ENCODE data around the gene ANKMY2. TPM values are rescaled to one million over a fixed set of nuclear protein-coding genes. Genes with fewer than 3 reads are reported as not detected.

Gene ANKMY2
- total RNA-seq, 1 donor from 2014 or later, result 10.9 TPM

DNA sequence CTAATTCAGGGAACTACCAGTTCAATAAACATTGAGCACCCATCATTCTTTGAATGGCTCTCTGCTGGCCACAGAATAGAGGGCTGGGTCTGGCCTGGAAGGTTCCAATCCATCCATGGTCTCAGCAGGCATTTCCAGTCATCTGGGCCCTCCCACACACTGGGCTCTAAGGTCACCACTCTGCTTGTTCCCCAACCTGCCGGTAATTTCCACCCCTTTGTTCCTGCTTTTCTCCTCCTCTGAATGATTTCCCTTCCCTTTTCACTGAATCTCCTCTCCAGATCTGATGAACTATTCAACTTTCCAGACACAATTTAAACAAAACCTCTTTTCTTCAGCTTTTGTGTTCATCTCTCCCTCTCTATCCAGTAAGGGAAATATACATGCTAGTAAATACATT, 3.0 kb upstream of the ANKMY2 start:
- Histone ChIP-seq H3K4me3 (ENCODE audit: low read depth, low read length) (no peak overlapping the region), H3K27me3 (ENCODE audit: control insufficient read depth, insufficient read depth, low read length) (no peaks in the 10 kb centered on the region), H3K36me3 (ENCODE audit: control insufficient read depth, insufficient read depth, low read length) (no peaks in the 10 kb centered on the region)
- TF ChIP-seq, protein P1, sequence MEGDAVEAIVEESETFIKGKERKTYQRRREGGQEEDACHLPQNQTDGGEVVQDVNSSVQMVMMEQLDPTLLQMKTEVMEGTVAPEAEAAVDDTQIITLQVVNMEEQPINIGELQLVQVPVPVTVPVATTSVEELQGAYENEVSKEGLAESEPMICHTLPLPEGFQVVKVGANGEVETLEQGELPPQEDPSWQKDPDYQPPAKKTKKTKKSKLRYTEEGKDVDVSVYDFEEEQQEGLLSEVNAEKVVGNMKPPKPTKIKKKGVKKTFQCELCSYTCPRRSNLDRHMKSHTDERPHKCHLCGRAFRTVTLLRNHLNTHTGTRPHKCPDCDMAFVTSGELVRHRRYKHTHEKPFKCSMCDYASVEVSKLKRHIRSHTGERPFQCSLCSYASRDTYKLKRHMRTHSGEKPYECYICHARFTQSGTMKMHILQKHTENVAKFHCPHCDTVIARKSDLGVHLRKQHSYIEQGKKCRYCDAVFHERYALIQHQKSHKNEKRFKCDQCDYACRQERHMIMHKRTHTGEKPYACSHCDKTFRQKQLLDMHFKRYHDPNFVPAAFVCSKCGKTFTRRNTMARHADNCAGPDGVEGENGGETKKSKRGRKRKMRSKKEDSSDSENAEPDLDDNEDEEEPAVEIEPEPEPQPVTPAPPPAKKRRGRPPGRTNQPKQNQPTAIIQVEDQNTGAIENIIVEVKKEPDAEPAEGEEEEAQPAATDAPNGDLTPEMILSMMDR (IDR thresholded peaks at IDR 0.05; ENCODE audit: insufficient read depth, low read length, poor library complexity, severe bottlenecking), result no peak
- DNase-seq (ENCODE audit: low read depth), result no peak

DNA sequence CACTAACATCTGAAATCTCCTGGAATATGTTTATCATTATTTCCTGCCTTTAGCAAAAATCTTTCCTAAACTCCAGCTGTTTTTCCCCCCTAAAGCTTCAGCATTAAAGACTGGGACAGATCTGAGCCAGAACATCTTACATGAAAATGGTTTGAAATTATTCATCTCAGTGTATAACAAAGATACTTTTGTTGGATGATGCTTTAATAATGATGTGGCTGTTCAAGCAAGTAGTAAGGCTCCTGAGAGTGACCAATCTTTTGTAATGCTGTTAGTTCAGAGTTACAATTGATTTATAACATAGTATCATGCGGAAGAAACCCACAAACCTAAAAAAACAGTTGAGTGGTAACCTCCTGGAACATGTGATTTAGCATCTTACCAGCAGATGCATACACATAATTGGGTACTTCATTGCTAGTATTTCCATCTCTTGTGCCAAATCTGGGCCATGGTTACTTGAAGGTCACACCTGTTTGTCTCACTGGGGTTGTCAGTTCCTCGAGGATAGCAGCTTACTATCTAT, 1.9 kb upstream of the ANKMY2 start:
- no peaks in the 10 kb centered on the region for H3K27me3 ChIP-seq (ENCODE audit: control insufficient read depth, insufficient read depth, low read length)
- H3K4me3 ChIP-seq (ENCODE audit: low read depth, low read length), result peak overlapping the region; percentile 84
- TF ChIP-seq, protein P1 (IDR thresholded peaks at IDR 0.05; ENCODE audit: insufficient read depth, low read length, poor library complexity, severe bottlenecking), result no peak
- DNase-seq (ENCODE audit: low read depth), result no peak
- no peaks in the 10 kb centered on the region for H3K36me3 ChIP-seq (ENCODE audit: control insufficient read depth, insufficient read depth, low read length)

DNA sequence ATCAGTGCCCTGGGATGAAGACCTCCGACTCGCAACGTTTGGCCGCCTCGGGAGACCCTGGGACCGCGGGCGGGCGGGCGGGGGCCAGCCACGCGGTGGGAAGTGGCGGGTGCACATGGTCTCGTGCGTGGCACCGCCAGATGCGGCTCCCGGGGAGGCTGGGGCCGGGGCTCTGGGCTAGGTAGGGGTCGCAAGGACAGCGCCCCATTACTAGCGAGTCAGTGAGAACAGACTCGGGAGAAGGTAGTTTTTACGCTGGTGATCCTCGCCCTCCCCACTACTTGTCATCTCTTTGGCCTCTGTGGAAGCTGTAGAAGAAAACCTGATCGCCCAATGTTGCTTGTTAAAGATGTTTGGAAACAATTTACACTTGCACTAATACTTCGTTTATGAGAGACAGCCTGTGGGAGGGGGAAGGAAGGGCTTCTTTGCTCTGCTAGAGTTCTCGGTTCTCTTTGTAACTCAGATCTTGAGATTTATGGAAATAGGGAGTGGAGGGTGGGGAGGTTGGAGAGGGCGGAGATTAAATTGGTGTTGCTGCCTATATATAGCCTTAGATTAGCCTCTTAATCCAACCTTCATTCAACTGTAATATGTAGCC, 1.0 kb upstream of the ANKMY2 start:
- Histone ChIP-seq H3K27me3 (ENCODE audit: control insufficient read depth, insufficient read depth, low read length) (no peaks in the 10 kb centered on the region), H3K4me3 (ENCODE audit: low read depth, low read length) (peak overlapping the region; percentile 84), H3K36me3 (ENCODE audit: control insufficient read depth, insufficient read depth, low read length) (no peaks in the 10 kb centered on the region)
- TF ChIP-seq, protein P1 (IDR thresholded peaks at IDR 0.05; ENCODE audit: insufficient read depth, low read length, poor library complexity, severe bottlenecking), result no peak
- no peak for DNase-seq (ENCODE audit: low read depth)

DNA sequence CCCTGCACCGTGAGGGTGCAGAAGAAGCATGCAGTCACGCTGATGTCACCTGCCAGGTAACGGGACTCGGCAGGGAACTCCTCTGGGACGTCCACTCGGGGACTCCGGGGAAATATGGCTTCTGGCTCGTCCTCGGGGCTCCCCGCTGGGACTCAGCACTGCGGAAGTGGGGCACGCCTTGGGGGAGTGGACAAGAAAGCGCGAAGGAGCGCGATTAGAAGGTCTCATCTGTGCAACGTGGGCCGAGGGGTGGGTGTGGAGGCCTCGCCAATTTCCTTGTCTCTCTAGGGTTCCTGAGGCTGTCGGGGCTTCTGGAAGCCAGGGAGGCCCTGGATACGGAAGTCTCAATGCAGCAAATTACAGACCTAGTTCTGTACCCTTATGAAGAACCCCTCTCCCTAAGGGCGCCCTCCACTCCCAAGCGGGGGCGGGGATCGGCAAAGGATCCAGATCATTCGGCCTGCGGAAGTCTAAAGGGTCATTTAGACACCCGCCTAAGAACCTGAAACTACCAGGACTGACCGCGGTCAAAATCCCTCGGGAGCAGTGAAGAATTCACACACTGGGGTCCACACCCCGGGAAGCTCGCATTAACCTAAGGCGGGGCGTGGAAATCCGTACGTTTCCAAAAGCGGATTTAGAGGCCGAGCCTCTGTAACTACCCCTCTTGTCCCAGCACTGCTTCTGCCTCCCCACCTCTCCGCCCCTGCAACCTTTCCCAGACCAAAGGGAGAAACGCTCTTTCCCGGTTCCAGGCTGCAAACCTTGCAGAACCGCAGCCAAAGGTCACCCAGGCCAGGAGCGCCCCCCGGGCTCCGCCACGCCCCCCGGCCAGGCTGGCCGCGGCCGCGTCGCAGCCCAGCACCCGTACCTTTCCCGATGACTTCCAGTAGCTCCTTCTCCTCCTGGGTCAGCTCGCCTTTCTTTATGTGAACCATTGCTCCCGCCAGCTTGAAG, 640 bp downstream of the ANKMY2 start:
- Histone ChIP-seq H3K27me3 (ENCODE audit: control insufficient read depth, insufficient read depth, low read length) (no peaks in the 10 kb centered on the region), H3K4me3 (ENCODE audit: low read depth, low read length) (peak overlapping the region; percentile 80), H3K36me3 (ENCODE audit: control insufficient read depth, insufficient read depth, low read length) (no peaks in the 10 kb centered on the region)
- TF ChIP-seq, protein P1 (IDR thresholded peaks at IDR 0.05; ENCODE audit: insufficient read depth, low read length, poor library complexity, severe bottlenecking), result no peak
- DNase-seq (ENCODE audit: low read depth), result no peak

DNA sequence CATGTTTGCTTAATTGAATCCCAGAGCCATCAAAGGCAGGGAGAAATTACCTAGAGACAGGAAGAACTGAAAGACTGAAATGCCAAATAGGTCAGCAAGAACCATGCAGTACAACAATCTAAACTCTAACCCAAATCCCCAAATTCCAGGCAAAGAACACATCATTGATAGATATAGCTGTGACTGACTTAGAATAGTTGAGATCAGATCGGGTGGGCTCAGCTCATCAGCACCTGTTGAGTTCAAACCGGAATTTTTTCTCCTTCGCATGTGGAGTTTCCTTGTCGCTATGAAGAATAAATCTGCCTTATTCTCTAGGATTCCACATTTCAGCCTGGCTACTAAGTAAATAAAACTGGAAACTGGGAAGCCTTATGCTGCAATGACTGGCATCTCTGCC, 1.4 kb downstream of the ANKMY2 start:
- Histone ChIP-seq H3K27me3 (ENCODE audit: control insufficient read depth, insufficient read depth, low read length) (no peaks in the 10 kb centered on the region), H3K36me3 (ENCODE audit: control insufficient read depth, insufficient read depth, low read length) (no peaks in the 10 kb centered on the region), H3K4me3 (ENCODE audit: low read depth, low read length) (peak overlapping the region; percentile 80)
- no peak for DNase-seq (ENCODE audit: low read depth)
- TF ChIP-seq, protein P1 (IDR thresholded peaks at IDR 0.05; ENCODE audit: insufficient read depth, low read length, poor library complexity, severe bottlenecking), result no peak

All from kidney epithelial cell (primary cell).